ENCODE measurements around the gene PTPRK.

DNA sequence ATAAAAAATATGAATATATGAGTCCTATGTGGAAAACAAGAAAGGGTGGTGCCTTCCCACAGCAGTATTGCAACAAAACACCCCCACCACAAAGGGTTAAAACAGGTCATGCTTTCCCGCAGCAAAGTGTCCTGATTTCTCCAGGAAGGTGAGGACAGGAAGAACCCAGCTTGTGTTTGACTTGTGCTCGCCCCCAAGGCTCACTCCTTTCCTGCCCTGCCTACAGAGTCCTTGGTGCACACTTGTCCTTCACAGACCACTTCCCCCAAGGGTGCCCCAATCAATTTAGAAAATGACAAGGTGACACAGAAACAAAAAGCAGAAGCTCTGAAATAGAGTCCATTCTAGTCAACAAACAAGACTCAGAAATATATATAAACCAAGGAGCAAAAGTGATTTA is 237.4 kb downstream of the PTPRK start:
- no peak for TF ChIP-seq FOXK2 (IDR thresholded peaks at IDR 0.05)
- TF ChIP-seq, protein P1, sequence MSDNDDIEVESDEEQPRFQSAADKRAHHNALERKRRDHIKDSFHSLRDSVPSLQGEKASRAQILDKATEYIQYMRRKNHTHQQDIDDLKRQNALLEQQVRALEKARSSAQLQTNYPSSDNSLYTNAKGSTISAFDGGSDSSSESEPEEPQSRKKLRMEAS (IDR thresholded peaks at IDR 0.05; ENCODE audit: low read depth, low read length): no peak
- TF ChIP-seq E2F4 (IDR thresholded peaks at IDR 0.05; ENCODE audit: low read depth, low read length): no peak
- TF ChIP-seq, protein P2, sequence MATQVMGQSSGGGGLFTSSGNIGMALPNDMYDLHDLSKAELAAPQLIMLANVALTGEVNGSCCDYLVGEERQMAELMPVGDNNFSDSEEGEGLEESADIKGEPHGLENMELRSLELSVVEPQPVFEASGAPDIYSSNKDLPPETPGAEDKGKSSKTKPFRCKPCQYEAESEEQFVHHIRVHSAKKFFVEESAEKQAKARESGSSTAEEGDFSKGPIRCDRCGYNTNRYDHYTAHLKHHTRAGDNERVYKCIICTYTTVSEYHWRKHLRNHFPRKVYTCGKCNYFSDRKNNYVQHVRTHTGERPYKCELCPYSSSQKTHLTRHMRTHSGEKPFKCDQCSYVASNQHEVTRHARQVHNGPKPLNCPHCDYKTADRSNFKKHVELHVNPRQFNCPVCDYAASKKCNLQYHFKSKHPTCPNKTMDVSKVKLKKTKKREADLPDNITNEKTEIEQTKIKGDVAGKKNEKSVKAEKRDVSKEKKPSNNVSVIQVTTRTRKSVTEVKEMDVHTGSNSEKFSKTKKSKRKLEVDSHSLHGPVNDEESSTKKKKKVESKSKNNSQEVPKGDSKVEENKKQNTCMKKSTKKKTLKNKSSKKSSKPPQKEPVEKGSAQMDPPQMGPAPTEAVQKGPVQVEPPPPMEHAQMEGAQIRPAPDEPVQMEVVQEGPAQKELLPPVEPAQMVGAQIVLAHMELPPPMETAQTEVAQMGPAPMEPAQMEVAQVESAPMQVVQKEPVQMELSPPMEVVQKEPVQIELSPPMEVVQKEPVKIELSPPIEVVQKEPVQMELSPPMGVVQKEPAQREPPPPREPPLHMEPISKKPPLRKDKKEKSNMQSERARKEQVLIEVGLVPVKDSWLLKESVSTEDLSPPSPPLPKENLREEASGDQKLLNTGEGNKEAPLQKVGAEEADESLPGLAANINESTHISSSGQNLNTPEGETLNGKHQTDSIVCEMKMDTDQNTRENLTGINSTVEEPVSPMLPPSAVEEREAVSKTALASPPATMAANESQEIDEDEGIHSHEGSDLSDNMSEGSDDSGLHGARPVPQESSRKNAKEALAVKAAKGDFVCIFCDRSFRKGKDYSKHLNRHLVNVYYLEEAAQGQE (IDR thresholded peaks at IDR 0.05; ENCODE audit: low read depth, low read length): no peak
- no peak for TF ChIP-seq CTCF (IDR thresholded peaks at IDR 0.05 in 2 of 3, conservative IDR thresholded peaks at IDR 0.05 in 1 of 3; ENCODE audit: control insufficient read depth in 2 of 3, extremely low read depth in 1 of 3, insufficient read depth in 1 of 3, low read depth in 3 of 3, low read length in 3 of 3)
- TF ChIP-seq, protein P3, sequence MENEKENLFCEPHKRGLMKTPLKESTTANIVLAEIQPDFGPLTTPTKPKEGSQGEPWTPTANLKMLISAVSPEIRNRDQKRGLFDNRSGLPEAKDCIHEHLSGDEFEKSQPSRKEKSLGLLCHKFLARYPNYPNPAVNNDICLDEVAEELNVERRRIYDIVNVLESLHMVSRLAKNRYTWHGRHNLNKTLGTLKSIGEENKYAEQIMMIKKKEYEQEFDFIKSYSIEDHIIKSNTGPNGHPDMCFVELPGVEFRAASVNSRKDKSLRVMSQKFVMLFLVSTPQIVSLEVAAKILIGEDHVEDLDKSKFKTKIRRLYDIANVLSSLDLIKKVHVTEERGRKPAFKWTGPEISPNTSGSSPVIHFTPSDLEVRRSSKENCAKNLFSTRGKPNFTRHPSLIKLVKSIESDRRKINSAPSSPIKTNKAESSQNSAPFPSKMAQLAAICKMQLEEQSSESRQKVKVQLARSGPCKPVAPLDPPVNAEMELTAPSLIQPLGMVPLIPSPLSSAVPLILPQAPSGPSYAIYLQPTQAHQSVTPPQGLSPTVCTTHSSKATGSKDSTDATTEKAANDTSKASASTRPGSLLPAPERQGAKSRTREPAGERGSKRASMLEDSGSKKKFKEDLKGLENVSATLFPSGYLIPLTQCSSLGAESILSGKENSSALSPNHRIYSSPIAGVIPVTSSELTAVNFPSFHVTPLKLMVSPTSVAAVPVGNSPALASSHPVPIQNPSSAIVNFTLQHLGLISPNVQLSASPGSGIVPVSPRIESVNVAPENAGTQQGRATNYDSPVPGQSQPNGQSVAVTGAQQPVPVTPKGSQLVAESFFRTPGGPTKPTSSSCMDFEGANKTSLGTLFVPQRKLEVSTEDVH (IDR thresholded peaks at IDR 0.05; ENCODE audit: low read depth, partially characterized antibody): no peak
- TF ChIP-seq SIN3A (IDR thresholded peaks at IDR 0.05; ENCODE audit: low read depth, low read length): no peak
- no peak for TF ChIP-seq POLR2AphosphoS5 (IDR thresholded peaks at IDR 0.05; ENCODE audit: low read length)
- TF ChIP-seq, protein P4, sequence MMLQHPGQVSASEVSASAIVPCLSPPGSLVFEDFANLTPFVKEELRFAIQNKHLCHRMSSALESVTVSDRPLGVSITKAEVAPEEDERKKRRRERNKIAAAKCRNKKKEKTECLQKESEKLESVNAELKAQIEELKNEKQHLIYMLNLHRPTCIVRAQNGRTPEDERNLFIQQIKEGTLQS (IDR thresholded peaks at IDR 0.05; ENCODE audit: borderline replicate concordance, extremely low read depth, low read depth, low read length): no peak
- no peak for TF ChIP-seq POLR2A (IDR thresholded peaks at IDR 0.05; ENCODE audit: low read depth, low read length)
- TF ChIP-seq ESRRA (IDR thresholded peaks at IDR 0.05; ENCODE audit: low read length): no peak
- TF ChIP-seq SIX5 (IDR thresholded peaks at IDR 0.05; ENCODE audit: low read depth, low read length, severe bottlenecking): no peak
- no peak for TF ChIP-seq EZH2 (IDR thresholded peaks at IDR 0.05; ENCODE audit: borderline replicate concordance, control insufficient read depth, low read depth, low read length)
- no peak for TF ChIP-seq YY1 (IDR thresholded peaks at IDR 0.05; ENCODE audit: low read depth, low read length)

Measured in GM12878 (cell line).